ENCODE measurements around the gene NCOA3.
"Not testable (repeated sequence)": the region's sequence is repeated elsewhere in the genome, so short reads cannot be mapped to it uniquely, and the experiment has no call there.

NCOA3 gene

DNA sequence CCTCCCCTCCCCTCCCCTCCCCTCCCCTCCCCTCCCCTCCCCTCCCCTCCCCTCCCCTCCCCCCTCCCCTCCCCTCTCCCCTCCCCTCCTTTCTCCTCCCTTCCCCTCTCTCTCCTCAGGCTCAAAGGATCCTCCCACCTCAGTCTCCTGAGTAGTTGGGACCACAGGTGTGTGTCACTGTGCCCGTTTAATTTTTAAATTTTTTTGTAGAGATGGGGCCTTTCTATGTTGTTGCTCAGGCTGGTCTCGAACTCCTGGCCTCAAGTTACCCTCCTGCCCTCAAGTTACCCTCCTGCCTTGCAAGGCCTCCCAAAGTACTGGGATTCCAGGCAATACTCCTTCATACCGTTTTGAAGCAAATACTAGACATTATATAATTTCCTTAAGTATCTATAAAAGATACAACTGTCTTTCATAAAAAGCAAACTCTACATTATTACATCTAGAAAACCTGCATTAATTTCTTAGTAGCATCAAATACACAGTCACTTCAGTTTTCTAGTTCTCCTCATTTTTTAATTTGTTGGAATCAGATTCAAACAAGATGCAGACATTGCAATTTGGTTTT, 39.8 kb downstream of the NCOA3 start:
- no peak for DNase-seq

DNA sequence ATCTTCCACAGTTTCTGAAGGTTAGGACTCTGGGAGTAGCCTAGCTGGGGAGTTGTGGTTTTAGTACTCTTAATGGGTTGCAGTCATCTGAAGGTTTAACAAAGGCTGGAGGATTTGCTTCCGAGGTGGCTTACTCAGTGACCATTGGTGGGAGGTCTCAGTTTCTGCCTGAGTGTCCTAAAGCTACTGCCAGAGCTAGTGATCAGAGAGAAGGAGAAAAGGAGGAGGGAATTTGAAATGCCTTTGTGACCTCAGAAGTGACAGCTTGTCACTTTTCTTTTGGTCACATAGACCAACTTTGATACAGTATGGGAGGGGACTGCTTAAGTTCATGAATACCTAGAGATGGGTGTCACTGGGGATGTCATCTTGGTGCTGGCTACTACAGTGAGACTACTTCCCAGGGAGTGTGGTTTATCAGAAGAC, 41.3 kb downstream of the NCOA3 start:
- DNase-seq = peak; percentile 47

- DNase-seq = peak; percentile 87
Observed at GRCh38 chr20:47544240-47544639, 42.6 kb downstream of the NCOA3 start.

DNA sequence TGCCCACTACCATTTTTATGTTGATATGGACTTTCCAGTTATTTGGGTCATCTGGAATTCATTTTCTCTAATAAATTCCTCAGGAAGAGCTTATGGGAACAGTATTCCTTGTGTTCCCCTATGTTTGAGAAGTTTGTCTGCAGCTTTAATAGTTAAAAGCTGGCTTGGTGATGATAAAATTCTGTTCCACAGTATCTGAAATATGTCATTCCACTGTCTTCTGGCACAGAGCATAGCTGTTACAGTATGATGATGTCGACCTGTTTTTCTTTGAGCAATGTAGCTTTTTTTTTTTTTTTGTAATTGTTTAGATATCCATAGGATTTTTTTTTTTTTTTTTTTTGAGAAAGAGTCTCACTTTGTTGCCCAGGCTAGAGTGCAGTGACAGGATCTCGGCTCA, 43.2 kb downstream of the NCOA3 start:
- DNase-seq = peak; percentile 73

DNA sequence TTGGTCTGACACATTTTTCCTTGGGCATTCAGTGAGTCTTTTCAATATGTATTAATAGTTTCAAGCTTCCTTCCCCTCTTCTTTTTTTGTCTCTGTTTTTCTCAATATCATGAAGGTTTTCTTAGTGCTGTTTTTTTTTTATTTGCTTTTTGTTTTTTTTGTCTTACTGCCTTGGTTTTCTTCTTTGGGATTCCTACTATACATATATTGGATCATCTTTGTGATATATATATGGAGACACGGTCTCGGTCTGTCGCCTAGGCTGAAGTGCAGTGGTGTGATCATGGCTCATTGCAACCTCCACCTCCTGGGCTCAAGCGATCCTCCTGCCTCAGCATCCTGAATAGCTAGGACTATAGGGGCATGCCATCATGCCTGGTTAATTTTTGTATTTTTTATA, 43.8 kb downstream of the NCOA3 start:
- no peak for DNase-seq

- peak; percentile 90 for DNase-seq
Observed at GRCh38 chr20:47546184-47547033, 44.7 kb downstream of the NCOA3 start.

- DNase-seq = no peak
Observed at GRCh38 chr20:47547034-47547387, 45.3 kb downstream of the NCOA3 start.

DNA sequence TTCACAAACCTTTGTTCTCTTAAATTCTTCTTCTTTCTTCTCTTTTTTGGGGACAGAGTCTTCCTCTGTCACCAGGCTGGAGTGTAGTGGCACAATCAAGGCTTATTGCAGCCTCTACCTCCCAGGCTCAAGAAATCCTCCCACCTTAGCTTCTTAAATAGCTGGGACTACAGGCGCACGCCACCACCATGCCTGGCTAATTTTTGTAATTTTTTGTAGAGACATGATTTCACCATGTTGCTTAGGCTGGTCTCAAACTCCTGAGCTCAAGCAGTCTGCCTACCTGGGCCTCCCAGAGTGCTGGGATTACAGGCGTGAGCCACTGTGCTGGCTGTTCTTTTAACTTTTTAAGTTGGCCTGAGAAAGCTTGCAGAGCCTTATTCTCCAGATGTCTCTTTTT, 48.0 kb downstream of the NCOA3 start:
- DNase-seq = no peak

DNA sequence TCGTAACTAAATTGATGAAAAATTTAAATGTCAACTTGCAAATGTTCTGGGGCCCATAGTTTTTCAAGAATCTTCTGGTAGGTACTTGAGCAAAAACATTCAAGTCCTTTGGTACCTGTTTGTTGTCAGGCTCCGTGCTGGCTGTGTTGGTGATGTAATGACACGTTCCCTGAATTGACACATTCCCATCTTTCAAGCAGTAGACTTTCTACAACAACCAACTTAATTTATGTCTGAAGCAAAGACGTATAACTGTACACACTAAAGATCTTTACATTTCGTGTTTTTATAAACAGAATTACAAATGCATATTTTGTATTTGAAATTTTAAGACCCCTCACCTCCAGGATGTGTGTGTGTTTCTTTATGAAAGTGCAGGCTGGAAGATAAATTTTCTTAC, 49.5 kb downstream of the NCOA3 start:
- no peak for DNase-seq

DNA sequence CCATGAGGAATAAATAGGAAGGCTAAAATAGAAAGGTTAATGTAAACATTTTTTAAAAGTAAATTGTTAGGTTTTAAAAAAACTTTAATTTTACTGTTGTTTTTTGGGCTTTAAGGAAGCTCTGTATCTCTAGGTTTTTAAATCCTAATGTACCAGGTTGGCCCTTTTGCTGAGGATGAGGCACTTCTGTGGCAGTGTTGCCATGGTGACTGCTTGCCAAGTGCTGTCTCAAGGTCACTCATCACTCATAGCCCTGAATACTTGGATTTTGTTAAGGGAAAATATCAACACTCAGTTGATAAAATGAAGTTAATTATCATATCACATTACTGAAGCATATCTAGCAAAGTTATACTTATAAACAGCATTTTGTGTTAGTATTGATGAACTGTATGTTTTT, 50.2 kb downstream of the NCOA3 start:
- DNase-seq = no peak

GRCh38 chr20:47552996-47553395, 51.3 kb downstream of the NCOA3 start:
- no peak for DNase-seq

GRCh38 chr20:47553594-47554235, 52.0 kb downstream of the NCOA3 start:
- DNase-seq = not testable (repeated sequence)

GRCh38 chr20:47554283-47554682, 52.6 kb downstream of the NCOA3 start:
- DNase-seq = not testable (repeated sequence)

- DNase-seq = no peak
Observed at GRCh38 chr20:47557218-47557617, 55.5 kb downstream of the NCOA3 start.

DNA sequence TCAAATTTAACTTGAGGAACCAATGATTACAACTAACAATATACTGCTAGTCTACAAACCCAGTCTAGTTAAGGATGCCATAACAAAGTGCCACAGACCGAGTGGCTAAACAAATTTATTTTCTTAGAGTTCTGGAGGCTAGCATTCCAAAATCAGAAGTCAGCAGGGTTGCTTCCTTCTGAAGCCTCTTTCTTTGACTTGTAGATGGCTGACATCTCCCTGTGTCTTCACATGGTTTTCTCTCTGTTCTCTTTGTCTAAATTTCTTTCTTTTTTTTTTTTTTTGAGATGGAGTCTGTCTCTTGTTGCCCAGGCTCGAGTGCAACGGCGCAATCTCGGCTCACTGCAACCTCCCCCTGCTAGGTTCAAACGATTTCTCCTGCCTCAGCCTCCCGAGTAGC, 56.1 kb downstream of the NCOA3 start:
- no peak for DNase-seq

GRCh38 chr20:47558295-47559066, 56.8 kb downstream of the NCOA3 start:
- peak; percentile 57 for DNase-seq

GRCh38 chr20:47559141-47559540, 57.5 kb downstream of the NCOA3 start:
- no peak for DNase-seq

GRCh38 chr20:47561180-47561579, 59.5 kb downstream of the NCOA3 start:
- peak; percentile 49 for DNase-seq

DNA sequence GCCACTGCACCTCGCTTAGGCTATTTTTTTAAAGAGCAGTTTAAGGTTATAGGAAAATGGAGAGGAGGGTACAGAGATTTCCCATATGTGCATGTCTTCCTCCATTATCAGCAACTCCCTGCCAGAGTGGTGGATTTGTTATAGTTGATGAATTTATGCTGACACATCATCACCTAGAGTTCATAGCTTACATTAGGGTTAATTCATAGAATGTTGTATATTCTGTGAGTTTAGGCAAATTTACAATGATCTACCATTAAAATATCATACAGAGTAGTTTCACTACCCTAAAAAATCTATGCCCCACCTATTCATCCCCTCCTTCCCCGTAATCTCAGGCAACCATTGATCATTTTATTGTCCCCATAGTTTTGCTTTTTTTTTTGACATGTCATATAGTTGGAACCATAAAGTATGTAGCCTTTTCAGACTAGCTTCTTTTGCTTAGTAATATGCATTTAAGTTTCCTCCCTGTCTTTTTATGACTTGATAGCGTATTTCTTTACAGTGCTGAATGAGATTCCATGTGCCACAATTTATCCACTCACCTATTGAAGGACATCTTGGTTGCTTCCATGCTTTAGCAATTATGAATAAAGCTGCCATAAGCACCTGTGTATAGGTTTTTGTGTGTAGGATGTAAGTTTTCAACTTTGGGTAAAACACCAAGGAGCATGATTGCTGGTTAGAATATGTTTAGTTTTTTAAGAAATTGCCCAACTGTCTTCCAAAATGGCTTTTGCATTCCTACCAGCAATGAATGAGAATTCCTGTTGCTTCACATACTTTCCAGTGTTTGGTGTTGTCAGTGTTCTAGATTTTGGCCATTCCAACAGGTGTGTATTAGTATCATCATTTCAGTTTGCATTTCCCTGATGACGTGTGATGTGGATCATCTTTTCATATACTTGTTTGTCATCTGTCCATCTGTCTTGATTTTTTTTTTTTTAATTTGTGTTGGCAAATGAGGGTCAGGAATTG, 60.2 kb downstream of the NCOA3 start:
- no peak for DNase-seq

GRCh38 chr20:47566269-47566668, 64.6 kb downstream of the NCOA3 start:
- no peak for DNase-seq

DNA sequence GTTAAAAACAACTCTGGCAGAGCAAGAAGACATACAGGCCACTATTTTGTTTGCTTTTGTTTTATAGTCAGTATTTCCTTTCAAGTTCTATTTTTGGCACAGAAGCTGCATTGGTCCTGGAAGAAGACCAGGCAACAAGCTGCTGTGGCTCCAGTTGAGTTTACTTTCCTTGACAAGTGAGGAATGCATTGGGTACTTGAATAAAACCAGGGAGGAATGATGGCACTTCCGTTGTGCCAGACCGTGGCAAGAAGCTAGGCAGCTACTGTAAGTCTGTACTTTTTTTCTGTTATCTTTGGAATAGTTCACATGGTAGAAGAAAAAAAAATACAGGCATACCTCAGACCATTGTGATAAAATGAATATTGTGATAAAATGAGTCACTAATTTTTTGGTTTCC, 66.3 kb downstream of the NCOA3 start:
- DNase-seq = peak; percentile 75

DNA sequence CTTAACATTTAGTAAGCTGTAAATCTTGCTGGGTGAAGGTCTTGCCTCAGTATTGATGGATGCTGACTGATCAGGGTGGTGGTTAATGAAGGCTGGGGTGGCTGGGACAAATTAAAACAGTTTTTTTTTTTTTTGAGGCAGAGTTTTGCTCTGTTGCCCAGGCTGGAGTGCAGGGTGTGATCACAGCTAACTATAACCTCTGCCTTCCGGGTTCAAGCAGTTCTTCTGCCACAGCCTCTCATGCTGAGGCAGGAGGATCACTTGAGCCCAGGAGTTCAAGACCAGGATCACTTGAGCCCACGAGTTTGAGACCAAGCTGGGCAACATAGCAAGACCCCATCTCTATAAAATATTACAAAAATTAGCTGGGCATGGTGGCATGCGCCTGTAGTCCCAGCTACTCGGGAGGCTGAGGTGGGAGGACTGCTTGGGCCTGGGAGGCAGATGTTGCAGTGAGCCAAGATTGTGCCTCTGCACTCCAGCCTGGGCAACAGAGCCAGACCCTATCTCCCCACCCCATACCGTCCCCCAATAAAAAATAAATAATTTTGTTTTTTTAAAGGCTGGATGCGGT, 67.2 kb downstream of the NCOA3 start:
- DNase-seq = no peak
